Prostate gland (tissue), 2 donors: ENCODE results near the gene SLC35D2.

ENCODE experiments used
- CTCF ChIP-seq, 4 experiments: fragments of 200-600 bp in 2 of 4; fragments of 450-650 bp in 2 of 4; sonication (generic) in 2 of 4; IDR thresholded peaks; 1 replicate in 3 of 4; 2 replicates in 1 of 4; pipeline ENCODE4 v1.5.1; 2016 to 2019; ENCODE audit warnings: antibody characterized with exemption in 4 of 4, mild to moderate bottlenecking in 2 of 4, moderate library complexity in 2 of 4
- POLR2A ChIP-seq: fragments of 450-650 bp; IDR thresholded peaks from one replicate; pipeline ENCODE4 v1.6.1; 2016; ENCODE audit warnings: antibody characterized with exemption, mild to moderate bottlenecking

- no peak for TF ChIP-seq CTCF (IDR thresholded peaks at IDR 0.05)
- no peak for TF ChIP-seq POLR2A
These were observed 38.0 kb downstream of the SLC35D2 start for GRCh38 chr9:96345551-96345950.
